AG04449 (cell line): ENCODE measurements around the gene CPNE6.

Experiments
- CTCF ChIA-PET: fragments of 350-600 bp; formaldehyde crosslinking; extraction: SDS; loops from one replicate; lab custom pipeline; 2021; ENCODE audit warnings: antibody characterized with exemption; lab: Yijun Ruan, JAX
- POLR2A ChIA-PET: fragments of 400-600, 350-600 bp; formaldehyde crosslinking; extraction: SDS; loops from one replicate; lab custom pipeline; 2020; ENCODE audit warnings: antibody characterized with exemption, inconsistent platforms; lab: Yijun Ruan, JAX
- DNase-seq: peaks from one replicate; pipeline ENCODE4 v3.0.0-alpha.2; 2010; ENCODE audit warnings: low read depth, low spot score
- H3K4me3 ChIP-seq: 2 replicates; pipeline ENCODE4 v1.5.1; 2011; ENCODE audit warnings: low read depth, mild to moderate bottlenecking, control low read depth, low read length
- CTCF ChIP-seq: IDR thresholded peaks from one replicate; pipeline ENCODE4 v1.5.1; 2011; ENCODE audit warnings: mild to moderate bottlenecking, moderate library complexity, low read length, control low read depth, inconsistent platforms; ENCODE audit not compliant: insufficient read depth; ENCODE audit errors: missing control alignments

Gene CPNE6

DNA sequence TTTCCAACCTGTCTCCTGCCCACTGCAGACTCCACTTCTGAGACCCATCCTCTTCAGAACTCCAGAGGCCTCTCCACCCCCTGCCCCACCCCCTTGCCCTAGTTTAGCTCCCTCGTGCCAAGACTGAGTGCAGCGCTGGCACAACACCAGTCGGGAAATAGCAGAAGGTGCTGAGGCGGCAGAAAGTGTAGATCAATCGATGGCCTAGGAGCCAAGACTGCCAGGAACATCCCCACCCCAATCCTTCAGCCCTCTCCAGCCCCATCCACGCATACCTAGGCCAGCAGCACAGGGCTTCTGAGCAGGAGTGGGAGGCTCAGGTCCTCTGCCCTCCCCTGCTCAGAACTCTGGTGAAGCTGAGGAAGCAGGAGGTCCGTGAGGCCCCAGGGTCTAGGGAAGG, 1.1 kb downstream of the CPNE6 start:
- no peak for DNase-seq
- H3K4me3 ChIP-seq = no peak overlapping the region
- no peak for TF ChIP-seq CTCF
- POLR2A ChIA-PET = no interaction called here
- CTCF ChIA-PET = interaction anchor here (0.9 to 4.8 kb wide), 2 partner anchors 9 to 18 kb away, joined by 6 to 34 read pairs; no protein-coding TSS in a partner anchor

DNA sequence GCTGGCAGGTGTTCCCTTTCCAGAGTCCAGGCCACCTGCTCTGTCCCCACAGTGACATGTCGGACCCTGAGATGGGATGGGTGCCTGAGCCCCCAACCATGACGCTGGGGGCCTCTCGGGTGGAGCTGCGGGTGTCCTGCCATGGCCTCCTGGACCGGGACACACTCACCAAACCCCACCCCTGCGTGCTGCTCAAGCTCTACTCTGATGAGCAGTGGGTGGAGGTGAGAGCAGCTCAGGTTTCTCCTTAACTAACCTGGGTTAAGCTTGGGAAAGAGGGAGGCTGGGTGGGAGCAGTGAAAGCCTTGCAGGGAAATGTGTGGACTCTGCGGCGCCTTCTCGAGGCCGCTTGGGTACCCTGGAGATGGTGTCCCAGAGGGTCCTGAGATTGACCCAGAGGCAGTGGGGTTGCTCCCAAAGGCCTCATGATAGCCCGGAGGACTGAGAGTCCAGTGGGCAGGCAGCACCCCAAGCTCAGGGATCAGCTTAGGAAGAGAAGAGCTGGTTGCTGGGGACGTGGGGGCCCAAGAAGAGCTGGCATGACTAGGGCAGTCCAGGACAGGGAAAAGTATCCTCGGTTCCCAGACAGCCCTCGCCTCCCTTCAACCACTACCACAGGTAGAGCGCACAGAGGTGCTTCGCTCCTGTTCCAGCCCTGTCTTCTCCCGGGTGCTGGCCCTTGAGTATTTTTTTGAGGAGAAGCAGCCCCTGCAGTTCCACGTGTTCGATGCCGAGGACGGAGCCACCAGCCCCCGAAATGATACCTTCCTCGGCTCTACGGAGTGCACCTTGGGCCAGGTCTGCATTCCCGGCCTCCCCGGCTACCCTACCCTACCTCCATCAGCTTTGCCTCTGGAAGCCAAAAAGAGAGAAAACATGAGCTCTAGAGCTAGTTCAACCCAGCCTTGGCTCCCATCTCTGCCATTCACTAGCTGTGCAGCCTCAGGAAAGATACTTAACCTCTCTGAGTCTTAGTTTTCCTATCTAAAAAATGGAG, 1.8 kb downstream of the CPNE6 start:
- ChIA-PET CTCF (interaction anchor here (0.9 to 3.8 kb wide), 3 partner anchors 9 to 17 kb away, joined by 3 to 38 read pairs (median 6); no protein-coding TSS in a partner anchor), POLR2A (no interaction called here)
- no peak for DNase-seq
- no peak overlapping the region for H3K4me3 ChIP-seq
- no peak for TF ChIP-seq CTCF

GRCh38 chr14:24074625-24075484, 3.5 kb downstream of the CPNE6 start:
- ChIA-PET CTCF (interaction anchor here (0.7 to 3.8 kb wide), 9 partner anchors 10 to 51 kb away, joined by 3 to 38 read pairs (median 5); no protein-coding TSS in a partner anchor), POLR2A (no interaction called here)
- no peak for DNase-seq
- no peak overlapping the region for H3K4me3 ChIP-seq
- no peak for TF ChIP-seq CTCF

- DNase-seq = no peak
- ChIA-PET POLR2A (no interaction called here), CTCF (interaction anchor here (0.9 to 3.8 kb wide), 7 partner anchors 9 to 50 kb away, joined by 3 to 38 read pairs (median 5); no protein-coding TSS in a partner anchor)
- TF ChIP-seq CTCF = no peak
- H3K4me3 ChIP-seq = no peak overlapping the region
Observed at GRCh38 chr14:24075485-24076301, 4.3 kb downstream of the CPNE6 start.

DNA sequence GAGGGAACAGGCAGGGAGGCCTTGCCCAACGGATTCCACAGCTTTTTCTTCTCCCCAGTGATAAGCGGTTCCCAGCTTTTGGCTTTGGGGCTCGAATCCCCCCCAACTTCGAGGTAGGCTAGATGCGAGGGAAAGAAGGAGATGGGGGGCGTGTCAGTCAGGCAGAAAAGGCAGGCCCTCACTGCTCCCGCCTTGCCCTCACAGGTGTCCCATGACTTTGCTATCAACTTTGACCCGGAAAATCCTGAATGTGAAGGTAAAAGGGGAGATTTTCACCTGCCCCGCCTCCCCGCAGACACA, 4.9 kb downstream of the CPNE6 start:
- ChIA-PET CTCF (interaction anchor here (1.1 to 3.8 kb wide), 5 partner anchors 14 to 49 kb away, joined by 3 to 38 read pairs (median 6); no protein-coding TSS in a partner anchor), POLR2A (no interaction called here)
- no peak for DNase-seq
- no peak for TF ChIP-seq CTCF
- H3K4me3 ChIP-seq = no peak overlapping the region
